HepG2 (cell line): ENCODE results near the gene SLC25A44. TPM values are rescaled to one million over a fixed set of nuclear protein-coding genes. Genes with fewer than 3 reads are reported as not detected.

ENCODE experiments used
- ETV5 ChIP-seq: IDR thresholded peaks from 2 replicates; pipeline ENCODE4 v1.6.1; 2018; ENCODE audit warnings: missing biosample characterization, missing genetic modification reagents, inconsistent platforms, borderline replicate concordance
- GATA4 ChIP-seq: sonication (generic); IDR thresholded peaks from 2 replicates; pipeline ENCODE4 v1.6.1; 2016; ENCODE audit warnings: antibody characterized with exemption, low read depth, borderline replicate concordance
- GLI4 ChIP-seq: sonication (generic); formaldehyde crosslinking; IDR thresholded peaks from 2 replicates; pipeline ENCODE4 v1.5.1; 2020; ENCODE audit warnings: missing genetic modification reagents, mild to moderate bottlenecking, moderate library complexity, borderline replicate concordance
- ISL2 ChIP-seq: sonication (generic); formaldehyde crosslinking; IDR thresholded peaks from 2 replicates; pipeline ENCODE4 v1.5.0; 2020; ENCODE audit warnings: missing genetic modification reagents
- ISX ChIP-seq: sonication (generic); formaldehyde crosslinking; conservative IDR thresholded peaks from 2 replicates; pipeline ENCODE4 v1.5.0; 2020; ENCODE audit warnings: missing genetic modification reagents
- NR2F2 ChIP-seq: IDR thresholded peaks from 2 replicates; pipeline ENCODE4 v1.6.1; 2012; ENCODE audit warnings: low read depth, inconsistent platforms, borderline replicate concordance
- ZIK1 ChIP-seq: sonication (generic); formaldehyde crosslinking; IDR thresholded peaks from 2 replicates; pipeline ENCODE4 v1.5.0; 2020; ENCODE audit warnings: mild to moderate bottlenecking, low read depth, missing genetic modification reagents, borderline replicate concordance
- ZNF224 ChIP-seq: sonication (generic); formaldehyde crosslinking; IDR thresholded peaks from 2 replicates; pipeline ENCODE4 v1.5.0; 2020; ENCODE audit warnings: mild to moderate bottlenecking, missing genetic modification reagents
- ZNF746 ChIP-seq: sonication (generic); formaldehyde crosslinking; IDR thresholded peaks from 2 replicates; pipeline ENCODE4 v1.8.0; 2022; ENCODE audit warnings: mild to moderate bottlenecking, missing genetic modification reagents
- ZNF766 ChIP-seq: sonication (generic); formaldehyde crosslinking; IDR thresholded peaks from 2 replicates; pipeline ENCODE4 v1.5.0; 2020; ENCODE audit warnings: missing genetic modification reagents, borderline replicate concordance
- ZNF776 ChIP-seq: sonication (generic); formaldehyde crosslinking; IDR thresholded peaks from 2 replicates; pipeline ENCODE4 v1.4.0; 2020; ENCODE audit warnings: mild to moderate bottlenecking, missing genetic modification reagents
- ZNF83 ChIP-seq: sonication (generic); formaldehyde crosslinking; IDR thresholded peaks from 2 replicates; pipeline ENCODE4 v1.4.0; 2020; ENCODE audit warnings: missing genetic modification reagents, mild to moderate bottlenecking, borderline replicate concordance
- ZZZ3 ChIP-seq: sonication (generic); formaldehyde crosslinking; IDR thresholded peaks from 2 replicates; pipeline ENCODE4 v1.4.0; 2020; ENCODE audit warnings: missing genetic modification reagents, mild to moderate bottlenecking, borderline replicate concordance
- polyA plus RNA-seq, 8 experiments: library from polyadenylated mRNA; depleted of rRNA in 3 of 8; stranded (reverse) in 7 of 8; unstranded in 1 of 8; fragments of >200 nt; fragmentation: Illumina TruSeq in 4 of 8; extraction: Trizol in 4 of 8; gene quantifications; 2 replicates each; pipeline versions ENCODE4 v1.2.1 to v1.2.3, GENCODE V29; 2011 to 2016; ENCODE audit warnings: low read depth in 4 of 8, missing spikeins in 1 of 8, mixed read lengths in 1 of 8; ENCODE audit not compliant: insufficient read depth in 1 of 8
- total RNA-seq, 5 experiments: library from RNA; depleted of rRNA; stranded (reverse); fragments of >200 nt; fragmentation: Illumina TruSeq; extraction: Trizol; gene quantifications; 2 replicates each; pipeline ENCODE4 v1.2.3, GENCODE V29; 2016; ENCODE audit warnings: low read depth in 1 of 5
- TF ChIP-seq, protein P1 (sequence below): sonication (generic); formaldehyde crosslinking; IDR thresholded peaks from 2 replicates; pipeline ENCODE4 v1.5.0; 2020; ENCODE audit warnings: mild to moderate bottlenecking, missing genetic modification reagents
- TF ChIP-seq, protein P2 (sequence below): sonication (generic); formaldehyde crosslinking; IDR thresholded peaks from 2 replicates; pipeline ENCODE4 v1.5.0; 2020; ENCODE audit warnings: mild to moderate bottlenecking, missing genetic modification reagents
- TF ChIP-seq, protein P3 (sequence below): sonication (generic); formaldehyde crosslinking; IDR thresholded peaks from 2 replicates; pipeline ENCODE4 v1.4.0; 2020; ENCODE audit warnings: low read depth, missing genetic modification reagents
- TF ChIP-seq, protein P4 (sequence below): sonication (generic); formaldehyde crosslinking; IDR thresholded peaks from 2 replicates; pipeline ENCODE4 v1.4.0; 2020; ENCODE audit warnings: missing genetic modification reagents

The SLC25A44 gene
- total and polyA plus RNA-seq, 2 of the 13 experiments (the other 11 are each of a cell fraction or from before 2014, with no cell fraction given) = 10.7 to 13.4 TPM

DNA sequence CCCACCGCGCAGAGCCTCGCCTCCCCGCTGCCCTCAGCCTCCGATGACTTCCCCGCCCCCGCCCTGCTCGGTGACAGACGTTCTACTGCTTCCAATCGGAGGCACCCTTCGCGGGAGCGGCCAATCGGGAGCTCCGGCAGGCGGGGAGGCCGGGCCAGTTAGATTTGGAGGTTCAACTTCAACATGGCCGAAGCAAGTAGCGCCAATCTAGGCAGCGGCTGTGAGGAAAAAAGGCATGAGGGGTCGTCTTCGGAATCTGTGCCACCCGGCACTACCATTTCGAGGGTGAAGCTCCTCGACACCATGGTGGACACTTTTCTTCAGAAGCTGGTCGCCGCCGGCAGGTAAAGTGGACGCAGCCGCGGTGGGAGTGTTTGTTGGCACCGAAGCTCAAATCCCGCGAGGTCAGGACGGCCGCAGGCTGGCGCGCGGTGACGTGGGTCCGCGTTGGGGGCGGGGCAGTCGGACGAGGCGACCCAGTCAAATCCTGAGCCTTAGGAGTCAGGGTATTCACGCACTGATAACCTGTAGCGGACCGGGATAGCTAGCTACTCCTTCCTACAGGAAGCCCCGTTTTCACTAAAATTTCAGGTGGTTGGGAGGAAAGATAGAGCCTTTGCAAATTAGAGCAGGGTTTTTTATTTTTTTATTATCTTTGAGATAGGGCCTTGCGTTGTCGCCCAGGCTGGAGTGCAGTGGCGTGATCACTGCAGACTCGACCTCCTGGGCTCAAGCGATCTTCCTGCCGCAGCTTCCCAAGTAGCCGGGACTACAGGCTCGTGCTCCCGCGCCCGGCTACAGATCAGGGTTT lies 19.1 kb downstream of the SLC25A44 start, which contains the start of gene PMF1 (continued):
- no peak for TF ChIP-seq ZNF776 (CRISPR knock-in tag)
- TF ChIP-seq NR2F2 = no peak
- TF ChIP-seq ZNF83 = peak; percentile 81; the same call in 1 of the 2 replicates
- peak; percentile 67 for TF ChIP-seq ISL2
- peak; percentile 21; the same call in 1 of the 2 replicates for TF ChIP-seq ZNF766 (CRISPR knock-in tag)
- TF ChIP-seq, protein P1, sequence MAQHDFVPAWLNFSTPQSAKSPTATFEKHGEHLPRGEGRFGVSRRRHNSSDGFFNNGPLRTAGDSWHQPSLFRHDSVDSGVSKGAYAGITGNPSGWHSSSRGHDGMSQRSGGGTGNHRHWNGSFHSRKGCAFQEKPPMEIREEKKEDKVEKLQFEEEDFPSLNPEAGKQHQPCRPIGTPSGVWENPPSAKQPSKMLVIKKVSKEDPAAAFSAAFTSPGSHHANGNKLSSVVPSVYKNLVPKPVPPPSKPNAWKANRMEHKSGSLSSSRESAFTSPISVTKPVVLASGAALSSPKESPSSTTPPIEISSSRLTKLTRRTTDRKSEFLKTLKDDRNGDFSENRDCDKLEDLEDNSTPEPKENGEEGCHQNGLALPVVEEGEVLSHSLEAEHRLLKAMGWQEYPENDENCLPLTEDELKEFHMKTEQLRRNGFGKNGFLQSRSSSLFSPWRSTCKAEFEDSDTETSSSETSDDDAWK (CRISPR knock-in tag) = no peak
- no peak for TF ChIP-seq ZNF746
- no peak for TF ChIP-seq ZIK1 (CRISPR knock-in tag)
- TF ChIP-seq GLI4 (CRISPR knock-in tag) = no peak
- TF ChIP-seq, protein P2, sequence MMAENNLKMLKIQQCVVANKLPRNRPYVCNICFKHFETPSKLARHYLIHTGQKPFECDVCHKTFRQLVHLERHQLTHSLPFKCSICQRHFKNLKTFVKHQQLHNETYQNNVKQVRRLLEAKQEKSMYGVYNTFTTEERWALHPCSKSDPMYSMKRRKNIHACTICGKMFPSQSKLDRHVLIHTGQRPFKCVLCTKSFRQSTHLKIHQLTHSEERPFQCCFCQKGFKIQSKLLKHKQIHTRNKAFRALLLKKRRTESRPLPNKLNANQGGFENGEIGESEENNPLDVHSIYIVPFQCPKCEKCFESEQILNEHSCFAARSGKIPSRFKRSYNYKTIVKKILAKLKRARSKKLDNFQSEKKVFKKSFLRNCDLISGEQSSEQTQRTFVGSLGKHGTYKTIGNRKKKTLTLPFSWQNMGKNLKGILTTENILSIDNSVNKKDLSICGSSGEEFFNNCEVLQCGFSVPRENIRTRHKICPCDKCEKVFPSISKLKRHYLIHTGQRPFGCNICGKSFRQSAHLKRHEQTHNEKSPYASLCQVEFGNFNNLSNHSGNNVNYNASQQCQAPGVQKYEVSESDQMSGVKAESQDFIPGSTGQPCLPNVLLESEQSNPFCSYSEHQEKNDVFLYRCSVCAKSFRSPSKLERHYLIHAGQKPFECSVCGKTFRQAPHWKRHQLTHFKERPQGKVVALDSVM = peak; percentile 79
- TF ChIP-seq, protein P3, sequence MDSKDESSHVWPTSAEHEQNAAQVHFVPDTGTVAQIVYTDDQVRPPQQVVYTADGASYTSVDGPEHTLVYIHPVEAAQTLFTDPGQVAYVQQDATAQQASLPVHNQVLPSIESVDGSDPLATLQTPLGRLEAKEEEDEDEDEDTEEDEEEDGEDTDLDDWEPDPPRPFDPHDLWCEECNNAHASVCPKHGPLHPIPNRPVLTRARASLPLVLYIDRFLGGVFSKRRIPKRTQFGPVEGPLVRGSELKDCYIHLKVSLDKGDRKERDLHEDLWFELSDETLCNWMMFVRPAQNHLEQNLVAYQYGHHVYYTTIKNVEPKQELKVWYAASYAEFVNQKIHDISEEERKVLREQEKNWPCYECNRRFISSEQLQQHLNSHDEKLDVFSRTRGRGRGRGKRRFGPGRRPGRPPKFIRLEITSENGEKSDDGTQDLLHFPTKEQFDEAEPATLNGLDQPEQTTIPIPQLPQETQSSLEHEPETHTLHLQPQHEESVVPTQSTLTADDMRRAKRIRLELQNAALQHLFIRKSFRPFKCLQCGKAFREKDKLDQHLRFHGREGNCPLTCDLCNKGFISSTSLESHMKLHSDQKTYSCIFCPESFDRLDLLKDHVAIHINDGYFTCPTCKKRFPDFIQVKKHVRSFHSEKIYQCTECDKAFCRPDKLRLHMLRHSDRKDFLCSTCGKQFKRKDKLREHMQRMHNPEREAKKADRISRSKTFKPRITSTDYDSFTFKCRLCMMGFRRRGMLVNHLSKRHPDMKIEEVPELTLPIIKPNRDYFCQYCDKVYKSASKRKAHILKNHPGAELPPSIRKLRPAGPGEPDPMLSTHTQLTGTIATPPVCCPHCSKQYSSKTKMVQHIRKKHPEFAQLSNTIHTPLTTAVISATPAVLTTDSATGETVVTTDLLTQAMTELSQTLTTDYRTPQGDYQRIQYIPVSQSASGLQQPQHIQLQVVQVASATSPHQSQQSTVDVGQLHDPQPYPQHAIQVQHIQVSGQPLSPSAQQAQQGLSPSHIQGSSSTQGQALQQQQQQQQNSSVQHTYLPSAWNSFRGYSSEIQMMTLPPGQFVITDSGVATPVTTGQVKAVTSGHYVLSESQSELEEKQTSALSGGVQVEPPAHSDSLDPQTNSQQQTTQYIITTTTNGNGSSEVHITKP (CRISPR knock-in tag) = no peak; the same call in 1 of the 2 replicates
- TF ChIP-seq, protein P4, sequence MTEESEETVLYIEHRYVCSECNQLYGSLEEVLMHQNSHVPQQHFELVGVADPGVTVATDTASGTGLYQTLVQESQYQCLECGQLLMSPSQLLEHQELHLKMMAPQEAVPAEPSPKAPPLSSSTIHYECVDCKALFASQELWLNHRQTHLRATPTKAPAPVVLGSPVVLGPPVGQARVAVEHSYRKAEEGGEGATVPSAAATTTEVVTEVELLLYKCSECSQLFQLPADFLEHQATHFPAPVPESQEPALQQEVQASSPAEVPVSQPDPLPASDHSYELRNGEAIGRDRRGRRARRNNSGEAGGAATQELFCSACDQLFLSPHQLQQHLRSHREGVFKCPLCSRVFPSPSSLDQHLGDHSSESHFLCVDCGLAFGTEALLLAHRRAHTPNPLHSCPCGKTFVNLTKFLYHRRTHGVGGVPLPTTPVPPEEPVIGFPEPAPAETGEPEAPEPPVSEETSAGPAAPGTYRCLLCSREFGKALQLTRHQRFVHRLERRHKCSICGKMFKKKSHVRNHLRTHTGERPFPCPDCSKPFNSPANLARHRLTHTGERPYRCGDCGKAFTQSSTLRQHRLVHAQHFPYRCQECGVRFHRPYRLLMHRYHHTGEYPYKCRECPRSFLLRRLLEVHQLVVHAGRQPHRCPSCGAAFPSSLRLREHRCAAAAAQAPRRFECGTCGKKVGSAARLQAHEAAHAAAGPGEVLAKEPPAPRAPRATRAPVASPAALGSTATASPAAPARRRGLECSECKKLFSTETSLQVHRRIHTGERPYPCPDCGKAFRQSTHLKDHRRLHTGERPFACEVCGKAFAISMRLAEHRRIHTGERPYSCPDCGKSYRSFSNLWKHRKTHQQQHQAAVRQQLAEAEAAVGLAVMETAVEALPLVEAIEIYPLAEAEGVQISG (CRISPR knock-in tag) = peak; percentile 87
- TF ChIP-seq ISX (CRISPR knock-in tag) = no peak
- peak; percentile 77; the same call in 1 of the 2 replicates for TF ChIP-seq ZNF224
- peak; percentile 57; the same call in 1 of the 2 replicates for TF ChIP-seq ZZZ3 (CRISPR knock-in tag)
- TF ChIP-seq ETV5 (CRISPR knock-in tag) = no peak
- TF ChIP-seq GATA4 = no peak; the same call in 1 of the 2 replicates
